ENCODE results near the gene ABHD11.
"Not testable (repeated sequence)": the region's sequence is repeated elsewhere in the genome, so short reads cannot be mapped to it uniquely, and the experiment has no call there.

The ABHD11 gene

GRCh38 chr7:73738612-73739386 lies at the start of gene ABHD11:
Gene ABHD11, minus strand, starts transcription at chr7:73738802. Its CDS starts 32 bp downstream, at chr7:73738770.
- Histone ChIP-seq H3K4me3 (peak within 1 kb of the TSS; percentile 99), H3K27ac (peak within 1 kb of the TSS; percentile 72 to 91)
- no peak for TF ChIP-seq CTCF (IDR thresholded peaks at IDR 0.05)

GRCh38 chr7:73787786-73788048 lies 49.1 kb upstream of the ABHD11 start:
- H3K27ac ChIP-seq; DNase-seq (ENCODE audit: low spot score); H3K4me3 ChIP-seq: not testable (repeated sequence)

More at GRCh38 chr7:73738612-73739386, at the start of gene ABHD11:
- DNase-seq (ENCODE audit: low spot score), result peak; percentile 98

GRCh38 chr7:73786588-73786987 lies 48.0 kb upstream of the ABHD11 start:
- no peak overlapping the region for H3K27ac ChIP-seq
- no peak for DNase-seq (ENCODE audit: low spot score)
- no peak overlapping the region for H3K4me3 ChIP-seq
- TF ChIP-seq CTCF (IDR thresholded peaks at IDR 0.05), result no peak

GRCh38 chr7:73779517-73779916 lies 40.9 kb upstream of the ABHD11 start:
- Histone ChIP-seq H3K4me3 (no peak overlapping the region), H3K27ac (no peak overlapping the region)
- DNase-seq (ENCODE audit: low spot score), result no peak
- TF ChIP-seq CTCF (IDR thresholded peaks at IDR 0.05), result no peak

- Histone ChIP-seq H3K4me3 (no peak overlapping the region), H3K27ac (no peak overlapping the region)
- TF ChIP-seq CTCF (IDR thresholded peaks at IDR 0.05), result no peak
- DNase-seq (ENCODE audit: low spot score), result no peak
Measured at GRCh38 chr7:73778801-73779389, 40.3 kb upstream of the ABHD11 start.

- no peak for TF ChIP-seq CTCF (IDR thresholded peaks at IDR 0.05)
- no peak overlapping the region for H3K27ac ChIP-seq
- DNase-seq (ENCODE audit: low spot score), result no peak
- H3K4me3 ChIP-seq, result no peak overlapping the region
Measured at GRCh38 chr7:73774923-73775322, 36.3 kb upstream of the ABHD11 start.

GRCh38 chr7:73773700-73774517 lies 35.3 kb upstream of the ABHD11 start:
- Histone ChIP-seq H3K4me3 (no peak overlapping the region), H3K27ac (no peak overlapping the region)
- no peak for DNase-seq (ENCODE audit: low spot score)
- TF ChIP-seq CTCF (IDR thresholded peaks at IDR 0.05), result no peak
